ENCODE data around the gene RBPJ.
A peak's percentile ranks its signal among the peaks of the same experiment; 100 is the strongest.

RBPJ gene

GRCh38 chr4:26457412-26457811, 136.6 kb downstream of the RBPJ start:
- no peak overlapping the region for H3K4me3 ChIP-seq (ENCODE audit: low read length, poor library complexity, severe bottlenecking)
- H3K27me3 ChIP-seq (ENCODE audit: insufficient read depth, low read length, poor library complexity, severe bottlenecking), result no peaks in the 10 kb centered on the region
- no peak overlapping the region for H2AFZ ChIP-seq (ENCODE audit: low read length)
- H3K79me2 ChIP-seq (ENCODE audit: insufficient read depth, low read length), result no peaks in the 10 kb centered on the region
- no peaks in the 10 kb centered on the region for H3K36me3 ChIP-seq (ENCODE audit: insufficient read depth, low read length)
- no peaks in the 10 kb centered on the region for H3K9me3 ChIP-seq (ENCODE audit: insufficient read depth, low read depth, low read length)
- no peaks in the 10 kb centered on the region for H3K9me2 ChIP-seq (replicated peaks; ENCODE audit: low read depth, low read length)
- H3K4me1 ChIP-seq (ENCODE audit: insufficient read depth, low read length, poor library complexity, severe bottlenecking), result peaks cover 19% of the 10 kb centered on the region
- H4K20me1 ChIP-seq (ENCODE audit: insufficient read depth, low read length, poor library complexity, severe bottlenecking), result no peaks in the 10 kb centered on the region
- H3F3A ChIP-seq (ENCODE audit: low read depth), result no peaks in the 10 kb centered on the region
- peak overlapping the region; percentile 42 for H3K9ac ChIP-seq (ENCODE audit: low read depth, low read length, poor library complexity, severe bottlenecking)
- H3K4me2 ChIP-seq (ENCODE audit: low read depth, low read length, poor library complexity, severe bottlenecking), result peak overlapping the region; percentile 61
- TF ChIP-seq, protein P1, sequence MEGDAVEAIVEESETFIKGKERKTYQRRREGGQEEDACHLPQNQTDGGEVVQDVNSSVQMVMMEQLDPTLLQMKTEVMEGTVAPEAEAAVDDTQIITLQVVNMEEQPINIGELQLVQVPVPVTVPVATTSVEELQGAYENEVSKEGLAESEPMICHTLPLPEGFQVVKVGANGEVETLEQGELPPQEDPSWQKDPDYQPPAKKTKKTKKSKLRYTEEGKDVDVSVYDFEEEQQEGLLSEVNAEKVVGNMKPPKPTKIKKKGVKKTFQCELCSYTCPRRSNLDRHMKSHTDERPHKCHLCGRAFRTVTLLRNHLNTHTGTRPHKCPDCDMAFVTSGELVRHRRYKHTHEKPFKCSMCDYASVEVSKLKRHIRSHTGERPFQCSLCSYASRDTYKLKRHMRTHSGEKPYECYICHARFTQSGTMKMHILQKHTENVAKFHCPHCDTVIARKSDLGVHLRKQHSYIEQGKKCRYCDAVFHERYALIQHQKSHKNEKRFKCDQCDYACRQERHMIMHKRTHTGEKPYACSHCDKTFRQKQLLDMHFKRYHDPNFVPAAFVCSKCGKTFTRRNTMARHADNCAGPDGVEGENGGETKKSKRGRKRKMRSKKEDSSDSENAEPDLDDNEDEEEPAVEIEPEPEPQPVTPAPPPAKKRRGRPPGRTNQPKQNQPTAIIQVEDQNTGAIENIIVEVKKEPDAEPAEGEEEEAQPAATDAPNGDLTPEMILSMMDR (conservative IDR thresholded peaks at IDR 0.05; ENCODE audit: low read length), result no peak
- no peak for TF ChIP-seq EZH2phosphoT487 (IDR thresholded peaks at IDR 0.05; ENCODE audit: borderline replicate concordance)

GRCh38 chr4:26458157-26458561, 137.3 kb downstream of the RBPJ start:
- Histone ChIP-seq H3K9me3 (ENCODE audit: insufficient read depth, low read depth, low read length) (no peaks in the 10 kb centered on the region), H3K27me3 (ENCODE audit: insufficient read depth, low read length, poor library complexity, severe bottlenecking) (no peaks in the 10 kb centered on the region), H4K20me1 (ENCODE audit: insufficient read depth, low read length, poor library complexity, severe bottlenecking) (no peaks in the 10 kb centered on the region), H3K4me1 (ENCODE audit: insufficient read depth, low read length, poor library complexity, severe bottlenecking) (peaks cover 15% of the 10 kb centered on the region), H3K9ac (ENCODE audit: low read depth, low read length, poor library complexity, severe bottlenecking) (peak overlapping the region; percentile 42), H3K36me3 (ENCODE audit: insufficient read depth, low read length) (no peaks in the 10 kb centered on the region), H3K4me2 (ENCODE audit: low read depth, low read length, poor library complexity, severe bottlenecking) (peak overlapping the region; percentile 61), H3F3A (ENCODE audit: low read depth) (no peaks in the 10 kb centered on the region), H3K4me3 (ENCODE audit: low read length, poor library complexity, severe bottlenecking) (peak overlapping the region; percentile 40), H2AFZ (ENCODE audit: low read length) (peak overlapping the region; percentile 75), H3K79me2 (ENCODE audit: insufficient read depth, low read length) (no peaks in the 10 kb centered on the region), H3K9me2 (replicated peaks; ENCODE audit: low read depth, low read length) (no peaks in the 10 kb centered on the region)
- TF ChIP-seq, protein P1 (conservative IDR thresholded peaks at IDR 0.05; ENCODE audit: low read length), result peak; percentile 43
- no peak for TF ChIP-seq EZH2phosphoT487 (IDR thresholded peaks at IDR 0.05; ENCODE audit: borderline replicate concordance)

- no peaks in the 10 kb centered on the region for H3K9me2 ChIP-seq (replicated peaks; ENCODE audit: low read depth, low read length)
- no peaks in the 10 kb centered on the region for H3K27me3 ChIP-seq (ENCODE audit: insufficient read depth, low read length, poor library complexity, severe bottlenecking)
- H3K79me2 ChIP-seq (ENCODE audit: insufficient read depth, low read length), result no peaks in the 10 kb centered on the region
- no peak overlapping the region for H3K4me2 ChIP-seq (ENCODE audit: low read depth, low read length, poor library complexity, severe bottlenecking)
- no peaks in the 10 kb centered on the region for H3F3A ChIP-seq (ENCODE audit: low read depth)
- no peak for TF ChIP-seq EZH2phosphoT487 (IDR thresholded peaks at IDR 0.05; ENCODE audit: borderline replicate concordance)
- TF ChIP-seq, protein P1 (conservative IDR thresholded peaks at IDR 0.05; ENCODE audit: low read length), result peak; percentile 72
- H3K36me3 ChIP-seq (ENCODE audit: insufficient read depth, low read length), result no peaks in the 10 kb centered on the region
- no peaks in the 10 kb centered on the region for H4K20me1 ChIP-seq (ENCODE audit: insufficient read depth, low read length, poor library complexity, severe bottlenecking)
- no peak overlapping the region for H3K9ac ChIP-seq (ENCODE audit: low read depth, low read length, poor library complexity, severe bottlenecking)
- H3K4me1 ChIP-seq (ENCODE audit: insufficient read depth, low read length, poor library complexity, severe bottlenecking), result peaks cover 13% of the 10 kb centered on the region
- peak overlapping the region; percentile 62; the same call in 1 of the 2 replicates for H2AFZ ChIP-seq (ENCODE audit: low read length)
- H3K9me3 ChIP-seq (ENCODE audit: insufficient read depth, low read depth, low read length), result no peaks in the 10 kb centered on the region
- H3K4me3 ChIP-seq (ENCODE audit: low read length, poor library complexity, severe bottlenecking), result no peak overlapping the region
Measured at GRCh38 chr4:26459054-26459755, 138.4 kb downstream of the RBPJ start.

Measured in Loucy (cell line).